Loucy (cell line): ENCODE measurements around the gene BCLAF1.
A peak's percentile ranks its signal among the peaks of the same experiment; 100 is the strongest.

Source experiments
- CTCF ChIP-seq: fragments of 200-600 bp; sonication (generic); conservative IDR thresholded peaks from 2 replicates; pipeline ENCODE4 v1.5.1; 2014; ENCODE audit warnings: mild to moderate bottlenecking, antibody characterized with exemption, low read length
- EZH2phosphoT487 ChIP-seq: fragments of 200-600 bp; IDR thresholded peaks from 2 replicates; pipeline ENCODE4 v1.6.1; 2018; ENCODE audit warnings: antibody characterized with exemption, mild to moderate bottlenecking, moderate library complexity, borderline replicate concordance

GRCh38 chr6:136317021-136317694 lies 27.5 kb upstream of the BCLAF1 start:
- peak; percentile 84 for TF ChIP-seq CTCF
- TF ChIP-seq EZH2phosphoT487: no peak
